GM19324 (cell line): ENCODE measurements around the gene RIPPLY3.
"Not testable (repeated sequence)": the region's sequence is repeated elsewhere in the genome, so short reads cannot be mapped to it uniquely, and the experiment has no call there.

Experiments
- ATAC-seq: cut with Tn5 transposase; IDR thresholded peaks from one replicate; pipeline ENCODE4 v1.9.1; 2021; ENCODE audit warnings: mild to moderate bottlenecking, moderate library complexity; ENCODE audit not compliant: unreplicated experiment, low FRiP score

Gene RIPPLY3

GRCh38 chr21:36980280-36981048 lies 26.0 kb upstream of the RIPPLY3 start:
- ATAC-seq, result no peak

GRCh38 chr21:36981049-36981391 lies 25.5 kb upstream of the RIPPLY3 start:
- no peak for ATAC-seq

GRCh38 chr21:36981977-36982700 lies 24.4 kb upstream of the RIPPLY3 start:
- ATAC-seq, result no peak

GRCh38 chr21:36985751-36986594 lies 20.5 kb upstream of the RIPPLY3 start:
- no peak for ATAC-seq

- no peak for ATAC-seq
Measured at GRCh38 chr21:36987845-36988244, 18.7 kb upstream of the RIPPLY3 start.

GRCh38 chr21:36988536-36988935 lies 18.0 kb upstream of the RIPPLY3 start:
- ATAC-seq, result no peak

GRCh38 chr21:36989199-36989698 lies 17.3 kb upstream of the RIPPLY3 start:
- not testable (repeated sequence) for ATAC-seq

GRCh38 chr21:36989699-36990507 lies 16.6 kb upstream of the RIPPLY3 start:
- ATAC-seq, result peak; percentile 93

GRCh38 chr21:36990508-36991205 lies 15.8 kb upstream of the RIPPLY3 start:
- ATAC-seq, result no peak

GRCh38 chr21:36992671-36993070 lies 13.8 kb upstream of the RIPPLY3 start:
- no peak for ATAC-seq

- ATAC-seq, result no peak
Measured at GRCh38 chr21:36994501-36995158, 11.9 kb upstream of the RIPPLY3 start.

- not testable (repeated sequence) for ATAC-seq
Measured at GRCh38 chr21:36995285-36995684, 11.2 kb upstream of the RIPPLY3 start.

- no peak for ATAC-seq
Measured at GRCh38 chr21:36999131-36999898, 7.2 kb upstream of the RIPPLY3 start.

GRCh38 chr21:37000381-37000780 lies 6.1 kb upstream of the RIPPLY3 start:
- ATAC-seq, result no peak

GRCh38 chr21:37001441-37001840 lies 5.1 kb upstream of the RIPPLY3 start:
- no peak for ATAC-seq

GRCh38 chr21:37002851-37003250 lies 3.7 kb upstream of the RIPPLY3 start:
- not testable (repeated sequence) for ATAC-seq

GRCh38 chr21:37003917-37004316 lies 2.6 kb upstream of the RIPPLY3 start:
- ATAC-seq, result not testable (repeated sequence)
